GM12873 (cell line): Measurements from ENCODE around the gene SELENOI.

Source experiments
- TF ChIP-seq, protein P1 (sequence below): IDR thresholded peaks from 2 replicates; pipeline ENCODE4 v1.5.1; 2012; ENCODE audit warnings: low read depth, mild to moderate bottlenecking, moderate library complexity, low read length, control low read depth; ENCODE audit not compliant: insufficient read depth; ENCODE audit errors: missing control alignments

Gene SELENOI

DNA sequence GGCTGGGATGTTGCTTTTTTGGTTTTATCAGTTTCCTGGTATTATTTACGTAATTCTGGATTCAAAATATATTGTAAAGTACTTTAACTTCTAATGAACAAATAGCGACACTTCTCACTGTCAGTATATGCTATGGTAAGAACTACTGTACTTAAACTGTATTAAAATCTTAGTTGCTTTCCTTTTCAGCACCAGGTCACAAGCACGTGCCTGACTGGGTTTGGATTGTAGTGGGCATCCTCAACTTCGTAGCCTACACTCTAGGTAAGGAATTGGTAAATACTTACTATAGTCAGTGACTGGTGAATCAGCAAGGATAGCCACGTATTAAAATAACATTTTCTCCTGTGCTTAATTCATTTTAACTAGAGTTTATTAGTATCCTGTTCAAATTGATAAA lies 21.0 kb downstream of the SELENOI start:
- TF ChIP-seq, protein P1, sequence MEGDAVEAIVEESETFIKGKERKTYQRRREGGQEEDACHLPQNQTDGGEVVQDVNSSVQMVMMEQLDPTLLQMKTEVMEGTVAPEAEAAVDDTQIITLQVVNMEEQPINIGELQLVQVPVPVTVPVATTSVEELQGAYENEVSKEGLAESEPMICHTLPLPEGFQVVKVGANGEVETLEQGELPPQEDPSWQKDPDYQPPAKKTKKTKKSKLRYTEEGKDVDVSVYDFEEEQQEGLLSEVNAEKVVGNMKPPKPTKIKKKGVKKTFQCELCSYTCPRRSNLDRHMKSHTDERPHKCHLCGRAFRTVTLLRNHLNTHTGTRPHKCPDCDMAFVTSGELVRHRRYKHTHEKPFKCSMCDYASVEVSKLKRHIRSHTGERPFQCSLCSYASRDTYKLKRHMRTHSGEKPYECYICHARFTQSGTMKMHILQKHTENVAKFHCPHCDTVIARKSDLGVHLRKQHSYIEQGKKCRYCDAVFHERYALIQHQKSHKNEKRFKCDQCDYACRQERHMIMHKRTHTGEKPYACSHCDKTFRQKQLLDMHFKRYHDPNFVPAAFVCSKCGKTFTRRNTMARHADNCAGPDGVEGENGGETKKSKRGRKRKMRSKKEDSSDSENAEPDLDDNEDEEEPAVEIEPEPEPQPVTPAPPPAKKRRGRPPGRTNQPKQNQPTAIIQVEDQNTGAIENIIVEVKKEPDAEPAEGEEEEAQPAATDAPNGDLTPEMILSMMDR: no peak

DNA sequence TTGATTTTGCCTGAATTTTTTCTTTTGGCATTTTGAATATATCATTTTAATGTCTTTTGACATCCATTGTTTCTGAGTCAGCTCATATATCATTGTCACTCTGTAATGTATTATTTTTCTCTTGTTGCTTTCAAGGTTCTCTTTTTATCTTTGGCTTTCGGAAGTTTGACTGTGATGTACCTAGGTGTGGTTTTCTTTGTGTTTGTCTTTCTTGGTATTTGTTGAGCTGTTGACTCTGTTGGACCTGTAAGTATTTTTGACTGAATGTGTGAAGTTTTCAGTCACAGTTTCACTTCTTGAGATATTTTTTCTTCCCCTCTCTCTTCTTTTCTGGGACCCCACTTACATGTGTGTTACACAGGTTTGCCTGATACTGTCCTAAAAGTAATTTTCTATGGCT lies 30.9 kb downstream of the SELENOI start:
- TF ChIP-seq, protein P1: no peak

DNA sequence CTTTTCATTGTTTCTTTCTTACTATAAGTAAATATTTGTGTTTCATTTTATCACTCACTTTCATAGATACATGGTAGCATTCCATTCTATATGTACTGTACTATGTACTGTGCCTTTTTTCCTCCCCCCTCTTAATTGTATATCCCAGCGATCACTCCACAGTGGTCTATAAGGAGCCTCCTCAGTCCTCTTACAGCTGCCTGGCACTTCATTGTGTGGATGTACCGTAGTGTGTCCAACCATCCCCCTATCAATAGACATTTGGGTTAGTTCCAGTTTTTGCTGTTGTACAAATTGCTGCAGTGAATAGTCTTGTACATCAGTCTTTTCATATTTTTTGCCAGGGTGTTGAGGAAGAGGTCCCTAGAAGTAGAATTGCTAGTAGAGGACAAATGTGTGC lies 34.3 kb downstream of the SELENOI start:
- TF ChIP-seq, protein P1: no peak

DNA sequence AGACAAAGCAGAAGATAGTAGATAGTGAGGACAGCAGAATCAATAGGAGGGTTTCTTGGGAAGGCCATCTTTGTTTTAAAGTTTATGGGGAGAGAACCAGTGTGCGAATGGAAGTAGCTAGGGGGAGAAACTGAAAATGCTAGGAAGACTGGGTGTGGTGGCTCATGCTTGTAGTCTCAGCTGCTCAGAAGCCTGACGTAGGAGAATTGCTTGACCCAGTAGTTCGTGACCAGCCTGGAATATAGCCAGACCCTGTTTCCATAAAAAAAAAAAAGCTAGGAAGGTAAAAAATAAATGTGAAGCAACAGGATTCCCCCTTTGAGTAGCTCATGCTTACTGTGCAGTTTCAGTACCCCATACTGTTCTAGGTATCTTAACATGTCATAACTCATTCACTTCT lies 36.6 kb downstream of the SELENOI start:
- TF ChIP-seq, protein P1: no peak

DNA sequence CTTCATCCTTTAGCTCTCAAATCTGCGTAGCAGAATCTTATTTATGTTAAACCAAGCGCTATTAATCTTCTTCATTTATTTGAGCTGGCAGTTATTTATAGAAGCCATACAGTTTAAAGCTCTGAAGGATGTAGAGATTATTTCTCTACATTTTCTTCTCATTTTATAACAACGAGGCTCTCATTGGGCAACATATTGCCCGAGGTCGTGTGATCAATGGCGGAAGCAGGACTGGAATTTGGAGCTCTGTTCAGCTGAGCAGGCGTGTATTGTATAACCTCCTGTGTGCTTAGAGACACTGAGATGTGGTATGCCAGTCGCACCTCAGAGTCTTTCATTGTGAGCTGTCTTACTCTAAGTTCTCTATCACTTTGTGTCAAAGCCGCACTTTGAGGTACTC lies 38.2 kb downstream of the SELENOI start:
- TF ChIP-seq, protein P1: no peak

DNA sequence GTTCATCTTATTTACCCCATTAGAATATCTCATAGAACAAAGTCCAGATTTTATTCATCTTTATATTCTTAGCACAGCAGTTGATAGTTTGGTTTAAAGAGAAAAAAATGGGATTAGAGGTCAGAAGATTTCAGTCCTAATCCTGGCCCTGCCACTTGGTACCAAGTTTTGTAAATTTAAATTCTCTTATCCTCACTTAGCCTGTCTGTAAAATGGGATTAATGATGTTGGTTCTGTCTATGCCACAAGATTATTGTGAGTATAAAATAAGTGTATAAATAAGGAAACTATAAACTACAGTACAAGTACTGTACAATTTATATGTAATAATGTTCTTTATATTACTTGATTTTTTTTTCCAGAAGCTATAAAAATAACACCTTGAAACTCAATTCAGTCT lies 38.7 kb downstream of the SELENOI start:
- TF ChIP-seq, protein P1: no peak

DNA sequence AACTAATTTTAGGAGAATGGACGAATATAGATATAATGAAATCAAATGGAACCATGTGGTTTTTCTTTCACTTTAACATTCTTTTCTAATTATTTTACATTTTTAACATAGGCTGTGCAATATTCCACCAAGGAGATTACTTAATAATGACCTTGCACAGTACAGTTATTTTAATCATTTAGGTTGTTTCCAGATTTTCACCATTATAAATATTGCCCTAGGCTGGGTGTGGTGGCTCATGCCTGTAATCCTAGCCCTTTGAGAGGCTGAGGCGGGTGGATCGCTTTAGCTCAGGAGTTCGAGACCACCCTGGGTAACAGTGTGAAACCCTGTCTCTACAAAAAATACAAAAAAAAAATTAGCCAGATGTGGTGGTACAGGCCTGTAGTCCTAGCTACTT lies 41.2 kb downstream of the SELENOI start:
- TF ChIP-seq, protein P1: no peak
